ENCODE measurements around the gene ISOC2.
A peak's percentile ranks its signal among the peaks of the same experiment; 100 is the strongest.

The ISOC2 gene

DNA sequence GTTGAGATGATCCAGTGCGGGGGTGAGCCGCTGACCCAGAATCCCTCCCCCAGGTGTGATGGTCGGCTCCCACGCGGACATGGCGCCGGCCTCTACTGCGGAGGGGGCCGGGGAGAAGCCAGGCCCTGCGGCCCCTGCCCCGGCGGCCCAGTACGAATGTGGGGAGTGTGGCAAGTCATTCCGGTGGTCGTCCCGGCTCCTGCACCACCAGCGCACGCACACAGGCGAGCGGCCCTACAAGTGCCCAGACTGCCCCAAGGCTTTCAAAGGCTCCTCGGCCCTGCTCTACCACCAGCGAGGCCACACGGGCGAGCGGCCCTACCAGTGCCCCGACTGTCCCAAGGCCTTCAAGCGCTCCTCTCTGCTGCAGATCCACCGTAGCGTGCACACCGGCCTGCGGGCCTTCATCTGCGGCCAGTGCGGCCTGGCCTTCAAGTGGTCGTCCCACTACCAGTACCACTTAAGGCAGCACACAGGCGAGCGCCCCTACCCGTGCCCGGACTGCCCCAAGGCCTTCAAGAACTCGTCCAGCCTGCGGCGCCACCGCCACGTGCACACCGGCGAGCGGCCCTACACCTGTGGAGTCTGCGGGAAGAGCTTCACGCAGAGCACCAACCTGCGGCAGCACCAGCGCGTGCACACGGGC, 19.8 kb upstream of the ISOC2 start:
- ATAC-seq (ENCODE audit: low read depth) = no peak
- Histone ChIP-seq H3K36me3 (ENCODE audit: low read depth) (no peaks in the 10 kb centered on the region), H3K27me3 (ENCODE audit: insufficient read depth, poor library complexity, severe bottlenecking) (no peaks in the 10 kb centered on the region), H3K27ac (ENCODE audit: poor library complexity, severe bottlenecking) (no peak overlapping the region), H3K9me3 (ENCODE audit: severe bottlenecking) (no peaks in the 10 kb centered on the region), H3K4me1 (ENCODE audit: insufficient read depth, poor library complexity, severe bottlenecking) (peaks cover 5% of the 10 kb centered on the region), H3K4me3 (ENCODE audit: severe bottlenecking) (no peak overlapping the region)
- DNase-seq (ENCODE audit: low spot score) = peak; percentile 57
- TF ChIP-seq, protein P1, sequence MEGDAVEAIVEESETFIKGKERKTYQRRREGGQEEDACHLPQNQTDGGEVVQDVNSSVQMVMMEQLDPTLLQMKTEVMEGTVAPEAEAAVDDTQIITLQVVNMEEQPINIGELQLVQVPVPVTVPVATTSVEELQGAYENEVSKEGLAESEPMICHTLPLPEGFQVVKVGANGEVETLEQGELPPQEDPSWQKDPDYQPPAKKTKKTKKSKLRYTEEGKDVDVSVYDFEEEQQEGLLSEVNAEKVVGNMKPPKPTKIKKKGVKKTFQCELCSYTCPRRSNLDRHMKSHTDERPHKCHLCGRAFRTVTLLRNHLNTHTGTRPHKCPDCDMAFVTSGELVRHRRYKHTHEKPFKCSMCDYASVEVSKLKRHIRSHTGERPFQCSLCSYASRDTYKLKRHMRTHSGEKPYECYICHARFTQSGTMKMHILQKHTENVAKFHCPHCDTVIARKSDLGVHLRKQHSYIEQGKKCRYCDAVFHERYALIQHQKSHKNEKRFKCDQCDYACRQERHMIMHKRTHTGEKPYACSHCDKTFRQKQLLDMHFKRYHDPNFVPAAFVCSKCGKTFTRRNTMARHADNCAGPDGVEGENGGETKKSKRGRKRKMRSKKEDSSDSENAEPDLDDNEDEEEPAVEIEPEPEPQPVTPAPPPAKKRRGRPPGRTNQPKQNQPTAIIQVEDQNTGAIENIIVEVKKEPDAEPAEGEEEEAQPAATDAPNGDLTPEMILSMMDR (IDR thresholded peaks at IDR 0.05; ENCODE audit: poor library complexity, severe bottlenecking) = no peak

DNA sequence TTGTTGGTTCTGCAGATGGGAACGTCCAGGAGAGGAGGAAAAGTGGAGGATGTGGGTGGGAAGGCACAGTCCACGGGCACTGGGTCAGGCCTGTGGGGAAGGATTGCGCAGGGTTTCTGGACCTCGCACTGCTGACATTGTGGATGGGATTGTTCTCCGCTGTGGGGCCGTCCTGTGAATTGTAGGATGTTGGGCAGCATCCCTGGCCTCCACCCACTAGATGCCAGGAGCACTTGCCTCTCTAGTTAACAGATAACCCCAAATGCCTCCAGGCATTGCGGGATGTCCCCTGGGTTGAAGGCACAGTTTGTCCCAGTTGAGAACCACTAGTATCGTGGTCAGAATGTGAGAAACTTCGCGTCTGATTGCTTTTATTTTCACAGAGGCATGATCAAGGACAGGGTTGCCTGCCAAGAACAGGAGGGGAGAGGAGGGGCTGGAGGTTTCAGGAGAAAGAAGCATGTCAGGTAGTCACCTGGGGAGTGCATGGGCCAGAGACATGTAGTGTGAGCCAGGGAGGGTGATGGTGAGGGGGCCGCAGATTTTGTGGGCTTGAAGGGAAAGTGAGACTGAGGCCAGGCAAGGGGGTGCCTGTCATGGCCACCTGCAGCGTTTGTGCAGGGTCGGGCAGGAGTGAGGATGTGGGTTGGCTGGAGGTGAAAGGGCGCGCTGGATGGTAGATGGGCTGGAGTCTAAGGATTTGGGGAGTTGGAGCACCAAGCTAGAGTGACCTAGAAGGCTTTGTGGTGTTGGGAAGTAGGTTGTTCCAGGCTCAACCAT, 18.2 kb upstream of the ISOC2 start:
- Histone ChIP-seq H3K4me1 (ENCODE audit: insufficient read depth, poor library complexity, severe bottlenecking) (peaks cover 9% of the 10 kb centered on the region), H3K27ac (ENCODE audit: poor library complexity, severe bottlenecking) (no peak overlapping the region), H3K4me3 (ENCODE audit: severe bottlenecking) (no peak overlapping the region), H3K9me3 (ENCODE audit: severe bottlenecking) (no peaks in the 10 kb centered on the region), H3K27me3 (ENCODE audit: insufficient read depth, poor library complexity, severe bottlenecking) (no peaks in the 10 kb centered on the region), H3K36me3 (ENCODE audit: low read depth) (no peaks in the 10 kb centered on the region)
- DNase-seq (ENCODE audit: low spot score) (no peak), ATAC-seq (ENCODE audit: low read depth) (no peak)
- TF ChIP-seq, protein P1 (IDR thresholded peaks at IDR 0.05; ENCODE audit: poor library complexity, severe bottlenecking) = no peak

DNA sequence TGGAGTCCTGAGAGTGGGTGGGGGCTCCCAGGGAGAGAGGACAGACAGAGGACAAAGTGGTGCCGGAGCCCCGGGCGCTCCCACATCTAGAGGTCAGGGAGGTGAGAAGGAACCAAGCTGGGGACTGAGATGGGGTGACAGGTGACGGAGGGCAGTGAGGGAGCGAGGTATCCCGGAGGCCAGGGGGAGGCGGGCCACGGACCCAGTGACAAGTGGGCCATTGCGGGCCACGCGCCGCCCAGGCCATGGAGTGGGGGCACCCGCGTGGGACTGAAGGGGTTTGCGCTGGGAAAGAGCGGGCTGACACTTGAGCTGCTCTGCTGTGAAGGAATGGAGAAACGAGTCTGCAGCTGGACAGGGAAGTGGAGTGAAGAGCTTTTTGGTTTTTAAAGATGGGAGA, 17.6 kb upstream of the ISOC2 start:
- TF ChIP-seq, protein P1 (IDR thresholded peaks at IDR 0.05; ENCODE audit: poor library complexity, severe bottlenecking) = no peak

DNA sequence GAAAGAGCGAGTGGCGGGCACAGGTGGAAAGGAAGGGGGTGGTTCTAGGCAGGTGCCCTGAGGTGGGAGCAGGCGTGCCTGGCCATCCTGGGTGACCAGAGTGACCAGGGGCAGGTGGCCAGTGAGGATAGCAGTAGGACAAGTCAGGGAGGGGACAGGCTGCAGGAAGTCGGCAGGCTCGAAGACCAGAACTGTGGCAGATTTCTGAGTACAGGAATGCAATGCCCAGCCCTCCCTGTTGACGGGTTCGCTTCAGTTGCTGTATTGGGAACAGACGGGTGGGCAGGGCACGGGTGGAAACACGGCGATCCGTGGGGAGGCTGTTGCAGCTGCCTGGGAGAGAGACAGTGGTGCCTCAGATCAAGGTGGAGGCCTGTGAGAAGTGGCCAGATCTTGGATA, 16.9 kb upstream of the ISOC2 start:
- TF ChIP-seq, protein P1 (IDR thresholded peaks at IDR 0.05; ENCODE audit: poor library complexity, severe bottlenecking) = no peak
- Histone ChIP-seq H3K27me3 (ENCODE audit: insufficient read depth, poor library complexity, severe bottlenecking) (no peaks in the 10 kb centered on the region), H3K36me3 (ENCODE audit: low read depth) (no peaks in the 10 kb centered on the region), H3K4me3 (ENCODE audit: severe bottlenecking) (no peak overlapping the region), H3K27ac (ENCODE audit: poor library complexity, severe bottlenecking) (no peak overlapping the region), H3K4me1 (ENCODE audit: insufficient read depth, poor library complexity, severe bottlenecking) (peaks cover 9% of the 10 kb centered on the region), H3K9me3 (ENCODE audit: severe bottlenecking) (no peaks in the 10 kb centered on the region)
- ATAC-seq (ENCODE audit: low read depth) (no peak), DNase-seq (ENCODE audit: low spot score) (no peak)

More for the DNA sequence above, 17.6 kb upstream of the ISOC2 start:
- no peaks in the 10 kb centered on the region for H3K9me3 ChIP-seq (ENCODE audit: severe bottlenecking)
- no peak for ATAC-seq (ENCODE audit: low read depth)
- no peak overlapping the region for H3K27ac ChIP-seq (ENCODE audit: poor library complexity, severe bottlenecking)
- no peak overlapping the region for H3K4me3 ChIP-seq (ENCODE audit: severe bottlenecking)
- H3K36me3 ChIP-seq (ENCODE audit: low read depth) = no peaks in the 10 kb centered on the region
- DNase-seq (ENCODE audit: low spot score) = no peak
- H3K4me1 ChIP-seq (ENCODE audit: insufficient read depth, poor library complexity, severe bottlenecking) = peaks cover 9% of the 10 kb centered on the region
- no peaks in the 10 kb centered on the region for H3K27me3 ChIP-seq (ENCODE audit: insufficient read depth, poor library complexity, severe bottlenecking)

DNA sequence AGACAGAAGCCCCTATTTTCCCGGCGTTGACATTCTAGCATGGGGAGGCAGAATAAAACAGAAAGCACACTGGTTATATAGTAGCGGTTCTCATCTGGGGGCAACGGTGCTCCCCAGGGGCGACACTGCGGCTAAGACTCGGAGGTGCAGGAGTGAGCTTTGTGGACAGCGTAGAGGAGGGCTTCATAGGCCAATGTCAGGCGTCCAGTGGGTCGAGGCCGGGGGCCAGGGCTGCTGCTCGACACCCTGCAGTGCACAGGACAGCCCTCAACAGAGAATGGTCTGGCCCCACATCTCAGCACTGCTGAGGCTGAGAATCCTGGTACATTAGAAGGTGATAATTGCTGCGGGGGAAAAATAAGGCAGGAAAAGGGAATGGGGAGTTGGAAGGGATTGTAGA, 16.5 kb upstream of the ISOC2 start:
- Histone ChIP-seq H3K36me3 (ENCODE audit: low read depth) (no peaks in the 10 kb centered on the region), H3K4me3 (ENCODE audit: severe bottlenecking) (no peak overlapping the region), H3K27me3 (ENCODE audit: insufficient read depth, poor library complexity, severe bottlenecking) (no peaks in the 10 kb centered on the region), H3K9me3 (ENCODE audit: severe bottlenecking) (no peaks in the 10 kb centered on the region), H3K27ac (ENCODE audit: poor library complexity, severe bottlenecking) (no peak overlapping the region), H3K4me1 (ENCODE audit: insufficient read depth, poor library complexity, severe bottlenecking) (peaks cover 9% of the 10 kb centered on the region)
- no peak for ATAC-seq (ENCODE audit: low read depth)
- TF ChIP-seq, protein P1 (IDR thresholded peaks at IDR 0.05; ENCODE audit: poor library complexity, severe bottlenecking) = no peak
- DNase-seq (ENCODE audit: low spot score) = no peak
